ENCODE results near the gene CPLX3.
A peak's percentile ranks its signal among the peaks of the same experiment; 100 is the strongest.

DNA sequence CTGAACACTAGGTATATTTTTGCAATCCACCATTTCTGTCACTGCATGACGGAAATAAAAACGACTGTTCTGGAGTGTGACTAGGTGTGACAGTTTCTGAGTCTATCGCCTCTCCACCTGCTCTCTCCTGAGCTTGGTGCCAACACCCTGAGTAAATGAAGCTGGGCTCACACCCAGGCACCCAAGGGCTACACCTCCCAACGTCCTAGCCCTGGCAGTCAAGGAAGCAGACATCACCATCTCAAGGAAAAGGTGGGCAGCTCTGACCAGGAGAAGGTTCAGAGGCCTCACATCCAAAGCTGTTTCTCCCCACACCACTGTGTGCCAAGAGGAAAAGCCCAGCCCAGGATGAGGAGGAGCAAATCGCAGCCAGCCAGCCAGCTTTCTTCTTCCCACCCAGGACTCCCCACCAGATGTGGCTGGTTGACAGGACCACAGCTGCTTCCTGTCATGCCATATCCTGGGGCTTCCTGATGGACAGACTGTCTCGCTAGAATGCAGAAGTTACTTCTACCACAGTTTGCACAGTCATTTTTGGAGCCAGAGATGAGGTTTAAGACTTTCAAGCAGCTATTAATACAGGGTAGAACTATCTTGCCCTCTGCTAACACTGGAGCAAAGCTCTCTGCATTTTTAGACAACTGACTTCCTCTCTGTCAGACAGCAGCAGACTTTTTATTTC, 43.4 kb downstream of the CPLX3 start:
- TF ChIP-seq EP300 (IDR thresholded peaks at IDR 0.05; ENCODE audit: low read depth) (no peak), POLR2A (IDR thresholded peaks at IDR 0.05) (peak; percentile 64), POLR2AphosphoS5 (IDR thresholded peaks at IDR 0.05) (peak in 2 of 3 donors; percentile 67 to 81)
- TF ChIP-seq, protein P1, sequence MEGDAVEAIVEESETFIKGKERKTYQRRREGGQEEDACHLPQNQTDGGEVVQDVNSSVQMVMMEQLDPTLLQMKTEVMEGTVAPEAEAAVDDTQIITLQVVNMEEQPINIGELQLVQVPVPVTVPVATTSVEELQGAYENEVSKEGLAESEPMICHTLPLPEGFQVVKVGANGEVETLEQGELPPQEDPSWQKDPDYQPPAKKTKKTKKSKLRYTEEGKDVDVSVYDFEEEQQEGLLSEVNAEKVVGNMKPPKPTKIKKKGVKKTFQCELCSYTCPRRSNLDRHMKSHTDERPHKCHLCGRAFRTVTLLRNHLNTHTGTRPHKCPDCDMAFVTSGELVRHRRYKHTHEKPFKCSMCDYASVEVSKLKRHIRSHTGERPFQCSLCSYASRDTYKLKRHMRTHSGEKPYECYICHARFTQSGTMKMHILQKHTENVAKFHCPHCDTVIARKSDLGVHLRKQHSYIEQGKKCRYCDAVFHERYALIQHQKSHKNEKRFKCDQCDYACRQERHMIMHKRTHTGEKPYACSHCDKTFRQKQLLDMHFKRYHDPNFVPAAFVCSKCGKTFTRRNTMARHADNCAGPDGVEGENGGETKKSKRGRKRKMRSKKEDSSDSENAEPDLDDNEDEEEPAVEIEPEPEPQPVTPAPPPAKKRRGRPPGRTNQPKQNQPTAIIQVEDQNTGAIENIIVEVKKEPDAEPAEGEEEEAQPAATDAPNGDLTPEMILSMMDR (IDR thresholded peaks at IDR 0.05), result no peak
